DMS 273 treated with DMSO at 0.1 percent for 48 hours (cell line): Measurements from ENCODE around the gene PLXNB2.

Experiments
- DNase-seq: peaks from one replicate; lab custom pipeline; 2025; lab: John Stamatoyannopoulos, UW

PLXNB2 gene

GRCh38 chr22:50297510-50298265, 9.8 kb downstream of the PLXNB2 start:
- DNase-seq = no peak

GRCh38 chr22:50296658-50297490, 10.6 kb downstream of the PLXNB2 start:
- DNase-seq = no peak

GRCh38 chr22:50294319-50294656, 13.2 kb downstream of the PLXNB2 start:
- no peak for DNase-seq

DNA sequence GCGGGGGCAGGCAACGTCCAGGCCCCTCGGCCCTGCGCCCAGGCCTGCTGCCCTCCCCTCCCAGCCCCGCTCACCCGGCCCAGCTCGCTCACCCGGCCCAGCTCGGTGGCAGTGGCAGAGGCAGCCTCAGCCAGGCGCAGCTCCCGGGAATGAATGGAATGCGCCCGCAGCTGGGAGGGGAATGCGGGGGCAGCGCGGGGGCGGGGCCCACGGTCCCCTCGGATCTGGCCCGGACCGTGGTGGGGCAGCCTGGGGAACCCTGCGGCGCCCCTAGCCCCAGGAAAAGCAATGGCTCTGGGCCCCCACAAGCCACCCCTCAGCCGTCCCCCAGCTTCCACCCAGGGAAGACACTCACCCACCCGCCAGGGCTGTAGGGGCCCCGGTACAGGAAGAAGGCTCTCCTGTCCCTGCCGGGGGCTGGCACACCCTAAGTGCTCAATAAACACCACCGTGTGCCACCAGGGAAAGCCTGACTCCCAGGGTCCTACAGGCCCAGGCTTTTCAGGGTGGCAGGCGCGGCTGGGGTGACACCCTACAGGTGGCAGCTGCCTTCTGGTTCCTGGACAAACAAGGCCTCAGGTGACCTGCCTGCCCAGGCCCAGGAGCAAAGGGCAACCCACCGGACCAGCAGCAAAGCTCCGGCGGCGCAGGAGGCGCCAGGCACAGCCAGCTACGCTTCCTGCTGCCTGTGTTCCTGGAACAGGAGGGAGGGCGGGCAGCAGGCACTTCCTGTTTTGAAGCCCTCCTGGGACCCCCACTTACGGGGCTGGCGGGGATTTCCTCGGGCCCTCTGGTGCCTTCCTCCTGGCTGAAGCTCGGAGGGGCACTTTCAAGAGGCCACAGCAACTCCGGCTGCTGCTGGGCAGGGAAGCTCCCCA, 13.8 kb downstream of the PLXNB2 start:
- DNase-seq = no peak

DNA sequence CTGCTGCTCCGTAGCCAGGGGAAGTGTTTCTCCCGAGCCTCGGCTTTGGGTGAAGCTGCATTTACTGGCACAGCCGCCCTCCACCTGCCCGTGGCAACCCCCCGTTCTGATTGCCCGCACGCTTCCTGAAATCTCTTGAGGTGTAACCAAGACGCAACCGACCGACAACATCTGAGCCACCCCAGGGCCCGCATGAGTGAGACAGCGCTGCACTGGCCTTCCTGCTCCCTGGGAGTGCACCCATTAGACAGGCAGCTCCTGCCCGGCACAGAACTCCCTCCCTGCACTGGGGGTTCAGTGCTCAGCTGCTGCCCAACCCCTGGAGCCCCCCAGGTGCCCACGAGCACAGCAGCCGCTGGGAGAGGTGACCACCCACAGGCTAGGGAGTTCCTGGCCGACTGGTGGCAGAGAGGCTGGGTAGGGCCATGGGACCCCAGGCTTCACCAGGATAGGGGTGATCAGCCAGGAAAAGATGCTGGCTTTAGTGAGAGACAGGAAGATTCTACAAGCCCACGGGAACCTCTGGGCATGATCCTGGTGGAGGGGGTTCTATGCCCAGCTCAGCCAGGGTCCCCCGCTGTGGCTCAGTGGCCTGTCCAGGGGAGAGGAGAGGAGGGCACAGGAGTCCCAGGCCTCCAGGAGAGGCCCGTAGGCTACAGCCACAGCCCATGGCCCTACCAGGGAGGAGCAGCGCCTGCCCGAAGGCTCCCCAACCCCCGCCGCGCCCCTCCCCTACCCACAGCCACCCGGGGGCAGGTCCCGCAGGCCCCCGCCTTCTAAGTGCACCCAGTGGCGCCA, 14.6 kb downstream of the PLXNB2 start:
- DNase-seq = no peak

GRCh38 chr22:50289942-50290630, 17.4 kb downstream of the PLXNB2 start:
- DNase-seq = no peak

GRCh38 chr22:50289151-50289941, 18.1 kb downstream of the PLXNB2 start:
- DNase-seq = no peak

DNA sequence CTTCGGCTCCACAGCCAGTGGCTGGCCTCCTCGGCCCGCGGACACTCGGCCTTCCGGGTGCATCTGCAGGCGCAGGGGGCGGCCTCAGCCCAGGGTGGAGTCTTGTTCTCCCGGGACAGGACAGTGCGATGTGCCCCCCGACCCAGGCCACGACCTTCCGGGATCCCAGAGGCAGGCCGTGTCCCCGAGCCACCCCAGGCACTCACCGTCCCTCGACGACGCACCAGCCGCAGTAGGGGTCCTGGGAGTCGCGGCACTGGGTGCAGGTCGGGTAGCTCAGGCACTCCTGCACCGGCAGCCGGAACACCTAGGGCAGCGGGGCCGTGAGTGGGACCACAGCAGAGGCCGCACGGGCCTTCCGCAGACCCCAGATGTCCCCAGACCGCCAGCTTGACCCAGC, 19.7 kb downstream of the PLXNB2 start:
- DNase-seq = no peak

GRCh38 chr22:50286701-50287318, 20.6 kb downstream of the PLXNB2 start:
- no peak for DNase-seq

- no peak for DNase-seq
Measured at GRCh38 chr22:50286275-50286674, 21.2 kb downstream of the PLXNB2 start.

- DNase-seq = no peak
Measured at GRCh38 chr22:50285568-50286229, 21.7 kb downstream of the PLXNB2 start.

- no peak for DNase-seq
Measured at GRCh38 chr22:50284479-50284878, 23.0 kb downstream of the PLXNB2 start.

DNA sequence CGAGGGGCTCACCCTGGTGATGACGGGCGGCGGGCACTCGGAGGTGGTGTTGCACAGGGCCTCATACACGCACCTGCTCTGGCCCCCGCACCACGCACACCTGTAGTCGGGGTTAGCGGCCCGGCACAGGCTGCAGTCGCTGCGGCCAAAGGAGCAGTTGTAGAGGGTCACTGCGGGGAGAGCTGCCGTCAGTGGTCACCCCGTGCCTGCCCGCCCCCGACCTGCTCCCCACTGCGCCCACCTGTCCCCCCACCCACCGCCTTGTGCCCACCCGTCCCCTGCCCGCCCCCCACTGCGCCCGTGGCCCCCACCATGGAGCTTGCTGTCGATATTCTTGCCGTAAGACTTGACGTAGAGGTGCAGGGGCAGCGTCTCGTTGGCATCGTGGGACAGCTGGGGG, 23.6 kb downstream of the PLXNB2 start:
- DNase-seq = no peak

DNA sequence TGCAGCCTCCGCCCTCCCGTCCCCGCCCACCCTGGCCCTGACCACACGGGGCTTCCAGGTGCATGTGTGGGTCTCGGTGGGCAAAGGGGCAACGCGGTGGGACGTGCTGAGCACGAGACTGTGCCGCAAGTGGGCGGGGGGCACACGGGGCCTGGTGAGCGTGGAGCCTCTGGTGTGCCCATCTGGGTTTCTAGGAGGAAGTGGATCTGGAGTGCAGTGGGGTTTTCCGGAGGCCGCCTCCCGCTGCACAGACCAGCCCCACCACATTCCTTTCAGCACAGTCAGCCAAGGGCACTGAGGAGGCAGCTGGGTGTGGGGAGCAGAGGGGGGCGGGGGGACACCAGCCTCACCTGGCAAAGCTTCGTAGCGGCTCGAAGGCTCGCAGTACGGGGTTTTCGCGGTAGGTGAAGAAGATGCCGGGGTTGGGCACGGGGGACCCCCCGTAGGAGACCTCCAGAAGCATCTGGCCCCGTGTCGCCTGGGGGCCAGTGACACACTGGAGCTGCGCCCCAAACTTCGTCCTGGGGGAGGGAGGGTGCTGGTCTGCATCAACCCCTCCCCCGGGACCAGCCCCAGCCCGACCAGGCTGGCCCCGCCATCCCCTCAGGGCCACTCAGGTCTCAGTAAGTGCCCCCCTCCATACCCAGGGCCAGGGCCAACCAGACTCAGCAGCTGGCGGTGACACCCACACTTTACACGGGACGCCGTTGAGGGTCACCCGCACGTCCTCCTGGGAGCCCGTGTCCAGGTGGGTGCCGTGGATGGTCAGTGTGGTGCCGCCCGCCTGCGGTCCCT, 24.9 kb downstream of the PLXNB2 start:
- no peak for DNase-seq

GRCh38 chr22:50281957-50282356, 25.5 kb downstream of the PLXNB2 start:
- no peak for DNase-seq

- DNase-seq = no peak
Measured at GRCh38 chr22:50281384-50281760, 26.1 kb downstream of the PLXNB2 start.

DNA sequence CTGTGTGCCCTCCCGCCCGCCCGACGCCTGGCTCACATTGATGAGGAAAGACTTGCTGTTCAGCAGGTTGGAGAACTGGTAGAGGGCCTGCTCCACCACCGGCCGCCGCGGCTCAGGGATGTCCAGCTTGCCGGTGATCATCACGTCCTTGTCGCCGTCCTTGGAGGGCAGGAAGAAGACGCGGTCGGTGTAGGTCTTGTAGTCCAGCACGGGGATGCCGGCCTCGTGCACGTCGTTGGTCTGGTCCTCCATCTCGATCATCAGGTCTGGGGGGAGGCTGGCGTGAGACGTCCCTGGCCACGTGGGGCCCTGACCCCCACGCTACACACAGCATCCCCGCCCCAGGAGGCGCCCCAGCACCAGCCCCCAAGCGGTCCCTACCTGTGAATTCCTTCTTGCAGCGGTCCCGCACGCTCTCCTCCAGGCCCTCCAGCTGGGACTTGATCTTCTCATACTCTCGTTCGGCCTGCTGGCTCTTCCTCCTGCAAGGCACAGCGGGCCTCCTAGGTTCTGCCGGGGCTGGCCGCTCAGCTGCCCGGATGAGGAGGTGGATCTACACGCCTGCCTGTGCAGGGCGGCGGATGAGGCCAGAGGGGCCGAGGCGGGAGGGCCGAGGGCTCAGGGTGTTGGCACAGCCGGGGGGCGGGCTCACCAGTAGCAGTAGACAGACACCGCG, 26.6 kb downstream of the PLXNB2 start:
- no peak for DNase-seq
